K562 (cell line): ENCODE data around the gene NTNG1. TPM values are rescaled to one million over a fixed set of nuclear protein-coding genes. Genes with fewer than 3 reads are reported as not detected.

Source experiments
- ATAC-seq: fragments of 200-7000 bp; cut with Tn5 transposase; 3 replicates; pipeline ENCODE4 v1.9.1; 2020; ENCODE audit warnings: moderate library complexity
- BruUV-seq: library from RNA; stranded (reverse); fragments of 400-500 nt; replicated peaks from 2 replicates; lab custom pipeline; 2021; lab: Mats Ljungman, UMichigan
- CTCF ChIA-PET: fragments of 300-600 bp; formaldehyde crosslinking; extraction: SDS; loops from one replicate; lab custom pipeline; 2021; ENCODE audit warnings: low intra/inter-chr PET ratio; lab: Yijun Ruan, JAX
- POLR2A ChIA-PET: fragments of 300-600, 350-650 bp; sonication (Branson Sonifier 250); formaldehyde crosslinking; extraction: SDS; loops from one replicate; lab custom pipeline; 2021; ENCODE audit warnings: antibody characterized with exemption, inconsistent platforms; lab: Yijun Ruan, JAX
- DNase-seq, 4 experiments: peaks; one replicate each; pipeline versions ENCODE4 v3.0.0 to v3.0.0-alpha.2; 2011 to 2018; ENCODE audit warnings: low spot score in 3 of 4, mixed read lengths in 3 of 4; ENCODE audit errors: extremely low read depth in 1 of 4
- FAIRE-seq: peaks from 2 replicates; lab custom pipeline; 2011; peaks lifted over from hg19 to GRCh38; lab: Jason Lieb, UNC
- H2AFZ ChIP-seq: 2 replicates; pipeline ENCODE4 v1.6.0; 2011; ENCODE audit warnings: low read depth, low read length, control low read depth, inconsistent platforms
- H3K27ac ChIP-seq: fragments of 200-600 bp; 3 replicates; pipeline ENCODE4 v1.8.0; 2011; ENCODE audit warnings: low read depth, mild to moderate bottlenecking, control low read depth, inconsistent platforms, low read length, moderate library complexity, mixed read lengths; ENCODE audit errors: extremely low read depth
- H3K27me3 ChIP-seq, 2 experiments: fragments of 300-600 bp in 1 of 2; 2 replicates in 1 of 2; 3 replicates in 1 of 2; pipeline versions ENCODE4 v1.6.0 to v1.8.0; 2011; ENCODE audit warnings: inconsistent platforms in 2 of 2, low read length in 2 of 2, mild to moderate bottlenecking in 1 of 2, mixed read lengths in 1 of 2, moderate library complexity in 1 of 2; ENCODE audit not compliant: control insufficient read depth in 2 of 2, insufficient read depth in 2 of 2
- H3K36me3 ChIP-seq: fragments of 300-600 bp; 3 replicates; pipeline ENCODE4 v1.8.0; 2011; ENCODE audit warnings: mild to moderate bottlenecking, low read length, inconsistent platforms; ENCODE audit not compliant: control insufficient read depth, insufficient read depth
- H3K4me1 ChIP-seq, 2 experiments: fragments of 200-600 bp in 1 of 2; replicated peaks in 1 of 2; 2 replicates in 1 of 2; 3 replicates in 1 of 2; pipeline versions ENCODE4 v1.5.1 to v1.8.0; 2011; ENCODE audit warnings: inconsistent platforms in 2 of 2, low read length in 2 of 2, mild to moderate bottlenecking in 1 of 2, mixed read lengths in 1 of 2, moderate library complexity in 1 of 2; ENCODE audit not compliant: control insufficient read depth in 2 of 2, insufficient read depth in 2 of 2
- H3K4me2 ChIP-seq: 2 replicates; pipeline ENCODE4 v1.6.1; 2011; ENCODE audit warnings: low read length, control low read depth, inconsistent platforms, mixed read lengths; ENCODE audit not compliant: insufficient read depth
- H3K4me3 ChIP-seq: fragments of 200-600 bp; sonication (generic), shearing (Covaris generic); 2 replicates; pipeline ENCODE4 v1.5.1; 2016; ENCODE audit warnings: control low read depth, inconsistent platforms
- H3K79me2 ChIP-seq: fragments of 200-600 bp; 3 replicates; pipeline ENCODE4 v1.8.0; 2011; ENCODE audit warnings: low read length, inconsistent platforms; ENCODE audit not compliant: control insufficient read depth, insufficient read depth
- H3K9ac ChIP-seq, 2 experiments: 2 replicates each; pipeline versions ENCODE4 v1.6.0 to v1.6.1; 2011; ENCODE audit warnings: low read depth in 2 of 2, low read length in 2 of 2, control low read depth in 1 of 2, inconsistent platforms in 1 of 2, mild to moderate bottlenecking in 1 of 2, mixed read lengths in 1 of 2; ENCODE audit not compliant: insufficient read depth in 1 of 2
- H3K9me1 ChIP-seq: one replicate; pipeline ENCODE4 v1.6.0; 2011; ENCODE audit warnings: inconsistent platforms, mild to moderate bottlenecking, low read length, moderate library complexity; ENCODE audit not compliant: control insufficient read depth, insufficient read depth
- H3K9me3 ChIP-seq: replicated peaks from 2 replicates; pipeline ENCODE4 v1.5.1; 2011; ENCODE audit warnings: low read depth, low read length, inconsistent platforms; ENCODE audit not compliant: control insufficient read depth, insufficient read depth
- H4K20me1 ChIP-seq: replicated peaks from 2 replicates; pipeline ENCODE4 v1.6.1; 2011; ENCODE audit warnings: low read length, inconsistent platforms, mixed read lengths; ENCODE audit not compliant: control insufficient read depth, insufficient read depth
- BACH1 ChIP-seq: fragments of 200-800 bp; sonication (Bioruptor generic); IDR thresholded peaks from 2 replicates; pipeline ENCODE4 v1.6.1; 2016; ENCODE audit warnings: missing genetic modification characterization, missing compliant biosample characterization
- CBFA2T3 ChIP-seq: fragments of 450-650 bp; IDR thresholded peaks from 2 replicates; pipeline ENCODE4 v1.6.1; 2017
- MED1 ChIP-seq: sonication (generic); formaldehyde crosslinking; IDR thresholded peaks from 2 replicates; pipeline ENCODE4 v1.8.1; 2023; ENCODE audit warnings: missing genetic modification reagents, borderline replicate concordance
- MEF2D ChIP-seq: conservative IDR thresholded peaks from 2 replicates; pipeline ENCODE4 v1.6.1; 2016; ENCODE audit warnings: low read depth, missing genetic modification characterization, missing compliant biosample characterization
- NCOA1 ChIP-seq: fragments of 450-650 bp; IDR thresholded peaks from 2 replicates; pipeline ENCODE4 v1.6.1; 2016; ENCODE audit warnings: low read depth
- TCFL5 ChIP-seq: fragments of 250-450 bp; sonication (Bioruptor Pico); conservative IDR thresholded peaks from 2 replicates; pipeline ENCODE4 v1.6.1; 2021; ENCODE audit warnings: mild to moderate bottlenecking, moderate library complexity, matching md5 sums
- USF2 ChIP-seq: sonication (generic); formaldehyde crosslinking; IDR thresholded peaks from 2 replicates; pipeline ENCODE4 v1.5.0; 2020; ENCODE audit warnings: missing genetic modification reagents
- ZNF668 ChIP-seq: fragments of 250-450 bp; sonication (Bioruptor Pico); IDR thresholded peaks from 2 replicates; pipeline ENCODE4 v1.8.0; 2022; ENCODE audit warnings: mild to moderate bottlenecking, inconsistent platforms
- ZNF764 ChIP-seq: fragments of 250-450 bp; sonication (Bioruptor Pico); IDR thresholded peaks from 2 replicates; pipeline ENCODE4 v1.4.0; 2020; ENCODE audit warnings: low read depth, mild to moderate bottlenecking, moderate library complexity
- WGBS: fragments of 100-300 bp; shearing (Covaris generic); methylation state at CpG from one replicate; pipeline ENCODE4 v1.1.6; 2016; ENCODE audit warnings: low coverage, mixed read lengths; ENCODE audit not compliant: insufficient coverage; ENCODE audit errors: missing lambda C conversion rate; 5-methylcytosine and 5-hydroxymethylcytosine counted together
- in situ Hi-C: fragments of 300-500 bp; cut with MboI; formaldehyde crosslinking; loops from 4 replicates; pipeline ENCODE4 v1.15.0; 2018; ENCODE audit warnings: inconsistent platforms, mixed read lengths
- intact Hi-C: fragments of 100-400 bp; cut with micrococcal nuclease; formaldehyde crosslinking; loops from 2 replicates; pipeline ENCODE4 v1.14.2; 2022
- polyA plus RNA-seq, 8 experiments: library from polyadenylated mRNA; depleted of rRNA in 4 of 8; stranded (reverse) in 5 of 8; unstranded in 3 of 8; fragments of >200 nt; fragmentation: Nextera tagmentation in 2 of 8; fragmentation: Illumina TruSeq in 1 of 8; extraction: Ambion mirVana in 2 of 8; extraction: Trizol in 1 of 8; gene quantifications; 2 replicates each; pipeline versions ENCODE4 v1.2.1 to v1.2.3, GENCODE V29; 2011 to 2014; ENCODE audit warnings: inconsistent platforms in 1 of 8, missing spikeins in 1 of 8
- total RNA-seq, 7 experiments: library from RNA; depleted of rRNA in 6 of 7; stranded (reverse); fragments of >200 nt in 6 of 7; fragmentation: Illumina TruSeq in 2 of 7; extraction: Trizol in 2 of 7; gene quantifications; 2 replicates each; pipeline versions ENCODE4 v1.2.1 to v1.2.3, GENCODE V29; 2011 to 2021; ENCODE audit warnings: low replicate concordance in 1 of 7
- TF ChIP-seq, protein P1 (sequence below): IDR thresholded peaks from 2 replicates; pipeline ENCODE4 v1.6.1; 2014; ENCODE audit warnings: antibody characterized with exemption
- TF ChIP-seq, protein P2 (sequence below): fragments of 250-450 bp; sonication (Bioruptor Pico); IDR thresholded peaks from 2 replicates; pipeline ENCODE4 v1.8.0; 2022; ENCODE audit warnings: inconsistent platforms

The NTNG1 gene
- total and polyA plus RNA-seq, 9 of the 15 experiments (the other 6 are each of a cell fraction or from before 2014, with no cell fraction given) = not detected

- no peak for DNase-seq
- POLR2A ChIA-PET = no interaction called here
- Histone ChIP-seq H2AFZ (no peak overlapping the region), H3K27me3 (no peaks in the 10 kb centered on the region), H3K27ac (no peak overlapping the region), H3K9ac (no peak overlapping the region), H3K36me3 (no peaks in the 10 kb centered on the region), H3K4me3 (no peak overlapping the region), H3K4me1 (no peaks in the 10 kb centered on the region), H3K4me2 (no peak overlapping the region), H4K20me1 (no peaks in the 10 kb centered on the region), H3K79me2 (no peaks in the 10 kb centered on the region), H3K9me1 (no peaks in the 10 kb centered on the region), H3K9me3 (no peaks in the 10 kb centered on the region; the same call in 1 of the 2 replicates)
- BruUV-seq = no TSS peak
- FAIRE-seq = no peak
- no peak for ATAC-seq
- CTCF ChIA-PET = no interaction called here
- 0% methylated on average over 2 of the region's 2 CpGs for WGBS
- intact Hi-C loops = no loop called here
- TF ChIP-seq CBFA2T3 (no peak), MEF2D (tag) (no peak), TCFL5 (no peak), ZNF668 (CRISPR knock-in tag) (no peak), MED1 (CRISPR knock-in tag) (no peak), USF2 (CRISPR knock-in tag) (no peak), NCOA1 (no peak), ZNF764 (CRISPR knock-in tag) (no peak), BACH1 (tag) (no peak)
- TF ChIP-seq, protein P1, sequence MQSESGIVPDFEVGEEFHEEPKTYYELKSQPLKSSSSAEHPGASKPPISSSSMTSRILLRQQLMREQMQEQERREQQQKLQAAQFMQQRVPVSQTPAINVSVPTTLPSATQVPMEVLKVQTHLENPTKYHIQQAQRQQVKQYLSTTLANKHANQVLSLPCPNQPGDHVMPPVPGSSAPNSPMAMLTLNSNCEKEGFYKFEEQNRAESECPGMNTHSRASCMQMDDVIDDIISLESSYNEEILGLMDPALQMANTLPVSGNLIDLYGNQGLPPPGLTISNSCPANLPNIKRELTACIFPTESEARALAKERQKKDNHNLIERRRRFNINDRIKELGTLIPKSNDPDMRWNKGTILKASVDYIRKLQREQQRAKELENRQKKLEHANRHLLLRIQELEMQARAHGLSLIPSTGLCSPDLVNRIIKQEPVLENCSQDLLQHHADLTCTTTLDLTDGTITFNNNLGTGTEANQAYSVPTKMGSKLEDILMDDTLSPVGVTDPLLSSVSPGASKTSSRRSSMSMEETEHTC = no peak
- TF ChIP-seq, protein P2, sequence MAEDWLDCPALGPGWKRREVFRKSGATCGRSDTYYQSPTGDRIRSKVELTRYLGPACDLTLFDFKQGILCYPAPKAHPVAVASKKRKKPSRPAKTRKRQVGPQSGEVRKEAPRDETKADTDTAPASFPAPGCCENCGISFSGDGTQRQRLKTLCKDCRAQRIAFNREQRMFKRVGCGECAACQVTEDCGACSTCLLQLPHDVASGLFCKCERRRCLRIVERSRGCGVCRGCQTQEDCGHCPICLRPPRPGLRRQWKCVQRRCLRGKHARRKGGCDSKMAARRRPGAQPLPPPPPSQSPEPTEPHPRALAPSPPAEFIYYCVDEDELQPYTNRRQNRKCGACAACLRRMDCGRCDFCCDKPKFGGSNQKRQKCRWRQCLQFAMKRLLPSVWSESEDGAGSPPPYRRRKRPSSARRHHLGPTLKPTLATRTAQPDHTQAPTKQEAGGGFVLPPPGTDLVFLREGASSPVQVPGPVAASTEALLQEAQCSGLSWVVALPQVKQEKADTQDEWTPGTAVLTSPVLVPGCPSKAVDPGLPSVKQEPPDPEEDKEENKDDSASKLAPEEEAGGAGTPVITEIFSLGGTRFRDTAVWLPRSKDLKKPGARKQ (CRISPR knock-in tag) = no peak
- in situ Hi-C loops = no loop called here
Measured at GRCh38 chr1:107487506-107487905, 346.7 kb downstream of the NTNG1 start.
